ENCODE measurements around the gene RAB21.

Gene RAB21

DNA sequence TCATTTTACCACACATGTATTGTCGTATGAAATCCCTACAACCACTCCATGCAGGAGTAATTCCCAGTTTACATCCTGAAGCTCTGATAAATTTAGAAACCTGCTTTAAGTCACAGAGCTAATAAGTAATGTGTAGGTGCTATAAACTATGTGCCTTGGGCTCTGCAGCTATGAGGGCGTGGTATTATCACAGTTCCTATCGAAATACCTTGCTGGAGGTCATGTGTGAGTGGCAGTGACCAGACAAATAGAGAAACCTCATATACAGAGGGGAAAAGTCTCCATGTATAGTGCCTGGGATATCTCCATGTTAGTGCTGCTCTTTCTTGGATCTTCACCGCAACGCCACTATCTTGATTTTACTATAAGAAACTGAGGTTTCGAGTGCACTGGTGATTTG is 84.0 kb downstream of the RAB21 start:
- TF ChIP-seq, protein P1, sequence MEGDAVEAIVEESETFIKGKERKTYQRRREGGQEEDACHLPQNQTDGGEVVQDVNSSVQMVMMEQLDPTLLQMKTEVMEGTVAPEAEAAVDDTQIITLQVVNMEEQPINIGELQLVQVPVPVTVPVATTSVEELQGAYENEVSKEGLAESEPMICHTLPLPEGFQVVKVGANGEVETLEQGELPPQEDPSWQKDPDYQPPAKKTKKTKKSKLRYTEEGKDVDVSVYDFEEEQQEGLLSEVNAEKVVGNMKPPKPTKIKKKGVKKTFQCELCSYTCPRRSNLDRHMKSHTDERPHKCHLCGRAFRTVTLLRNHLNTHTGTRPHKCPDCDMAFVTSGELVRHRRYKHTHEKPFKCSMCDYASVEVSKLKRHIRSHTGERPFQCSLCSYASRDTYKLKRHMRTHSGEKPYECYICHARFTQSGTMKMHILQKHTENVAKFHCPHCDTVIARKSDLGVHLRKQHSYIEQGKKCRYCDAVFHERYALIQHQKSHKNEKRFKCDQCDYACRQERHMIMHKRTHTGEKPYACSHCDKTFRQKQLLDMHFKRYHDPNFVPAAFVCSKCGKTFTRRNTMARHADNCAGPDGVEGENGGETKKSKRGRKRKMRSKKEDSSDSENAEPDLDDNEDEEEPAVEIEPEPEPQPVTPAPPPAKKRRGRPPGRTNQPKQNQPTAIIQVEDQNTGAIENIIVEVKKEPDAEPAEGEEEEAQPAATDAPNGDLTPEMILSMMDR (IDR thresholded peaks at IDR 0.05; ENCODE audit: low read depth, low read length), result no peak
- peaks cover 16% of the 10 kb centered on the region for H3K36me3 ChIP-seq
- no peak for DNase-seq
- no peaks in the 10 kb centered on the region for H3K27me3 ChIP-seq (ENCODE audit: insufficient read depth, low read depth, severe bottlenecking)
- H3K9me3 ChIP-seq (ENCODE audit: severe bottlenecking), result peaks cover 8% of the 10 kb centered on the region
- H3K27ac ChIP-seq, result no peak overlapping the region
- no peak overlapping the region for H3K4me3 ChIP-seq (ENCODE audit: low read depth, low read length)

DNA sequence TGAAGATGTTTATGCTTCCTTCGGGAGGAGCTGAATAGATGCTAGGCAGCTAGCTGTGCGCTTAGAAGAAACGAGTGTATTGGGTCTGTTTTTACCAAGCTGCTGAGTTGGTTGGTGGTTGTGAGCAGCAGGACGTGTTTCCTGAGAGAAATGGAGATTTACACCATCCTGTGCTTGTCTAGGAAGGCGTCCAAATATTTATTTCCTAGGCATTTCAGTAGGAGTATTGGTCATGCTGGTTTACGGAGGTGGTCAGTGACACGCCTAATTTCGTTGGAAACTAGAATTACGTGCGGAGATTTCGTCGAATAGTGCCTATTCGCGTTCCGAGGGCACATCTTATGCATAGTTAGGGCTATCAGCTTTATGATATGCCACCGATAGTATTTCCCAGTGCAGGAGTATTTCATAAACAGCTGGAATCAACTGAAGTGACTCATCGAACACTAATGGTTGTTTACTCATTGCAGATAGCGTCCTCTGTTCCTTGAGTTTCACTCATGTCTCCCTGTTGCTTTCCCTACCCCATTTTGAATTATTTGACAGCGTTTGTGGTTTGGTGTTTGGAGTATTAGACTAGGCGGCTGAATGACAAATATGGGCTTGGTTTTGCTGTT is 85.7 kb downstream of the RAB21 start:
- peak overlapping the region; percentile 87 for H3K4me3 ChIP-seq (ENCODE audit: low read depth, low read length)
- H3K9me3 ChIP-seq (ENCODE audit: severe bottlenecking), result peaks cover 8% of the 10 kb centered on the region
- TF ChIP-seq, protein P1 (IDR thresholded peaks at IDR 0.05; ENCODE audit: low read depth, low read length), result no peak
- peaks cover 23% of the 10 kb centered on the region for H3K36me3 ChIP-seq
- peak overlapping the region; percentile 92 for H3K27ac ChIP-seq
- DNase-seq, result no peak
- no peaks in the 10 kb centered on the region for H3K27me3 ChIP-seq (ENCODE audit: insufficient read depth, low read depth, severe bottlenecking)

DNA sequence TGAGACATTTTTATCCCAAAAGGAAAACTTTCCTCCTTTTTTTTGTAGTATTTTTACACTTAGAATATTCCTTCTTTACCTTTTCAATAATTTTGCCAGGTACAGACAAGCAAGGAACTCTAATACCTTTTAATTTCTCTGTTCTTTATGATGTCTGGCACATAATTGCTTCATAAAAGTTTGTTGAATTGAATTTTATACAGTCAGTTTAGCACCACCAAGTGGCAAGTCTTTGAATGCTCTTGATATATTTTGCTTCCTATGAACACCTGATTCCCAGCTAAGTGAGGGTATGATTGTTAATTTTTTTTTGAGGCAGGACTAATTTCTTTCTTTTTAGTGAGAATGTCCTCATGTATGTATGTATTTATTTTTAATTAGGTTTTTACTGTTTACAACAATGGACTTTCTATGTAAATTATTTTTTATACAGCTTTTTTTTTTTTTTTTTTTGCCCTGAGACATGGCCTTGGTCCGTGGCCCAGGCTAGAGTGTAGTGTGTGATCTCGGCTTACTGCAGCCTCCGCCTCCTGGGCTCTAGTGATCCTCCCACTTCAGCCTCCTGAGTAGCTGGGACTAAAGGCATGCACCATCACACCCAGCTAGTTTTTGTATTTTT is 91.8 kb downstream of the RAB21 start:
- TF ChIP-seq, protein P1 (IDR thresholded peaks at IDR 0.05; ENCODE audit: low read depth, low read length), result peak; percentile 40
- H3K27ac ChIP-seq, result no peak overlapping the region
- no peaks in the 10 kb centered on the region for H3K27me3 ChIP-seq (ENCODE audit: insufficient read depth, low read depth, severe bottlenecking)
- H3K36me3 ChIP-seq, result peaks cover 41% of the 10 kb centered on the region
- H3K4me3 ChIP-seq (ENCODE audit: low read depth, low read length), result no peak overlapping the region
- DNase-seq, result no peak
- no peaks in the 10 kb centered on the region for H3K9me3 ChIP-seq (ENCODE audit: severe bottlenecking)

DNA sequence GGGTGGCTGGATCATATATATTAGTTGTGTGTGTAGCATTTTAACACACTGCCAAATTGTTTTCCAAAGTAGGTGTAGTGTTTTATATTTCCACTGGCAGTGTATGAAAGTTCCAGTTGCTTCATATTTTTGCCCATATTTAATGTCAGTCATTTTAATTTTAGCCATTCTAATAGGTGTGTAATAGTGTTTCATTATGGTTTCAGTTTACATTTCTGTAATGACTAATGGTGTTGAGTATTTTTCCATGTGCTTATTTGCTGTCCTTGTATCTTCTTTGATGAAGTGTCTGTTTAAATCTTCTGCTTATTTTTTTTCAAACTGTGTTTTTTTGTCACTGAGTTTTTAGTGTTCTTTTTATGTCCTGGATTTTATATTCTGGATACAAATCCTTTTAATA is 93.5 kb downstream of the RAB21 start:
- TF ChIP-seq, protein P1 (IDR thresholded peaks at IDR 0.05; ENCODE audit: low read depth, low read length), result no peak
- no peak overlapping the region for H3K4me3 ChIP-seq (ENCODE audit: low read depth, low read length)
- H3K9me3 ChIP-seq (ENCODE audit: severe bottlenecking), result no peaks in the 10 kb centered on the region
- H3K36me3 ChIP-seq, result peaks cover 30% of the 10 kb centered on the region
- DNase-seq, result no peak
- no peaks in the 10 kb centered on the region for H3K27me3 ChIP-seq (ENCODE audit: insufficient read depth, low read depth, severe bottlenecking)
- H3K27ac ChIP-seq, result no peak overlapping the region

DNA sequence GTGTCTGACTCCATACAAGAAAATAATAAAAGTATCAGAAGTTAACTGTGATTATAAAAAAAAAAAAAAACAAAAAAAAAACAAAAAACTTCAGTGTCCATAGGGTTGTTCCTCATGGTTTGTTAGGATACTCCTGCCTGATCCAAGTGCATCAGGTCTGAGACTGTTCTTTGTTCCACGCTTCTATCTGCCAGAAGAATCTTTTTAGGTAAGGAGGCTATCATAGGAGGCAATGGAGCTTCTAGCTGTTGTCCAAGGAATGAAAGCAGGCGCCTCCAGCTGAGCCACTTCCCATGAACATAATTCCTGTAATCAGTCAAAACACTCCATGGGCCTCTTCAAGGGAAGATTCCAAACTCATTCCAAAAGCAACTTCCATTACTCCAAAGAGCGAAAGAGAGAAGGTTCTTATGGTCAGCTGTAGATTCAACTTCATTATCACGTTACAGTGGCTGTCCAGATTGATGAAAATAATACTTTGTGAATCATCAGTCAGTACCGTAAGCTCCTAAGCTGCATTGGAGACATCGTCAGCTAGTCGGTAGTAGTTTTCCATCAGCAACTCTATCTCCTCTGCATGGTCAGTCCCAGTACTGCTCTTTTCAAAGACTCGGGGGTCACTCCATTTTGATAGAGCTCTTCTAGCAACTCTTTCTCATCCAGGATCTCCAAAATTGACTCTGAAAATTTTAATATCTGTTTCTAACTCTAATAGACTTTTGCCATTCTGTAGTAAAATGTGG is 94.6 kb downstream of the RAB21 start:
- peaks cover 31% of the 10 kb centered on the region for H3K36me3 ChIP-seq
- DNase-seq, result no peak

More for the DNA sequence above, 94.6 kb downstream of the RAB21 start:
- Histone ChIP-seq H3K27me3 (ENCODE audit: insufficient read depth, low read depth, severe bottlenecking) (no peaks in the 10 kb centered on the region), H3K27ac (no peak overlapping the region), H3K9me3 (ENCODE audit: severe bottlenecking) (no peaks in the 10 kb centered on the region), H3K4me3 (ENCODE audit: low read depth, low read length) (no peak overlapping the region)
- TF ChIP-seq, protein P1 (IDR thresholded peaks at IDR 0.05; ENCODE audit: low read depth, low read length), result no peak
